CD4-positive, alpha-beta memory T cell (primary cell): ENCODE data around the gene CACNA1I. TPM values are rescaled to one million over a fixed set of nuclear protein-coding genes. Genes with fewer than 3 reads are reported as not detected.

Experiments
- CTCF ChIA-PET: fragments of 350-600 bp; sonication (Branson Sonifier 250); formaldehyde crosslinking; loops from one replicate; lab custom pipeline; 2021; ENCODE audit warnings: inconsistent platforms; ENCODE audit not compliant: partially characterized antibody; lab: Charles Lee
- POLR2A ChIA-PET: fragments of 350-600 bp; sonication (Branson Sonifier 250); formaldehyde crosslinking; loops from one replicate; lab custom pipeline; 2021; ENCODE audit not compliant: partially characterized antibody; lab: Charles Lee
- DNase-seq, 5 donors: peaks; one replicate each; pipeline versions ENCODE4 v3.0.0 to v3.0.0-alpha.2; 2020 to 2022; ENCODE audit warnings: mixed read lengths in 1 of 5
- H3K27ac ChIP-seq: one replicate; pipeline ENCODE4 v1.7.0; 2013; ENCODE audit warnings: low read depth, low read length
- H3K27me3 ChIP-seq: 2 replicates; pipeline ENCODE4 v1.7.0; 2013; ENCODE audit warnings: mild to moderate bottlenecking, low read length, moderate library complexity; ENCODE audit not compliant: insufficient read depth
- H3K36me3 ChIP-seq: 2 replicates; pipeline ENCODE4 v1.7.0; 2013; ENCODE audit warnings: mild to moderate bottlenecking, low read length, moderate library complexity; ENCODE audit not compliant: insufficient read depth
- H3K4me1 ChIP-seq: 2 replicates; pipeline ENCODE4 v1.7.0; 2013; ENCODE audit warnings: mild to moderate bottlenecking, low read length, moderate library complexity; ENCODE audit not compliant: insufficient read depth
- H3K4me3 ChIP-seq, 2 donors: one replicate each; pipeline ENCODE4 v1.7.0; 2013; ENCODE audit warnings: low read length in 2 of 2, mild to moderate bottlenecking in 1 of 2
- H3K9me3 ChIP-seq, 2 donors: one replicate each; pipeline ENCODE4 v1.7.0; 2013; ENCODE audit warnings: low read length in 2 of 2, control low read depth in 1 of 2; ENCODE audit not compliant: control insufficient read depth in 1 of 2
- H3K27ac Mint-ChIP-seq, 7 donors: one replicate each; pipeline ENCODE4 v1.8.0; 2020 to 2021; ENCODE audit warnings: mixed read lengths in 7 of 7, mild to moderate bottlenecking in 6 of 7, inconsistent platforms in 3 of 7, moderate library complexity in 3 of 7
- H3K27me3 Mint-ChIP-seq, 2 donors: one replicate each; pipeline ENCODE4 v1.8.0; 2020 to 2021; ENCODE audit warnings: mixed read lengths in 2 of 2
- H3K36me3 Mint-ChIP-seq, 2 donors: one replicate each; pipeline ENCODE4 v1.8.0; 2020 to 2021; ENCODE audit warnings: mixed read lengths in 2 of 2, inconsistent platforms in 1 of 2, mild to moderate bottlenecking in 1 of 2
- H3K4me1 Mint-ChIP-seq, 4 donors: one replicate each; pipeline ENCODE4 v1.8.0; 2020 to 2021; ENCODE audit warnings: mixed read lengths in 4 of 4, mild to moderate bottlenecking in 1 of 4
- H3K4me3 Mint-ChIP-seq, 8 donors: one replicate each; pipeline ENCODE4 v1.8.0; 2020 to 2021; ENCODE audit warnings: mixed read lengths in 8 of 8, mild to moderate bottlenecking in 7 of 8, moderate library complexity in 6 of 8, inconsistent platforms in 3 of 8
- H3K9me3 Mint-ChIP-seq, 8 donors: one replicate each; pipeline ENCODE4 v1.8.0; 2020 to 2021; ENCODE audit warnings: mixed read lengths in 8 of 8, mild to moderate bottlenecking in 5 of 8, inconsistent platforms in 3 of 8, moderate library complexity in 1 of 8
- intact Hi-C: fragments of 100-400 bp; cut with micrococcal nuclease; formaldehyde crosslinking; loops from one replicate; pipeline ENCODE4 v1.15.1; 2023
- polyA plus RNA-seq, 2 donors: library from polyadenylated mRNA; unstranded; fragments of 300-500 nt; fragmentation: Illumina TruSeq; gene quantifications; one replicate each; pipeline ENCODE4 v1.2.3, GENCODE V29; 2021
- total RNA-seq, 2 experiments: library from RNA; stranded (reverse); gene quantifications; one replicate each; pipeline ENCODE4 v1.2.3, GENCODE V29; 2021

The CACNA1I gene
- total and polyA plus RNA-seq, 4 experiments from 2014 or later: 0.30 to 58.0 (median 29.7) TPM

DNA sequence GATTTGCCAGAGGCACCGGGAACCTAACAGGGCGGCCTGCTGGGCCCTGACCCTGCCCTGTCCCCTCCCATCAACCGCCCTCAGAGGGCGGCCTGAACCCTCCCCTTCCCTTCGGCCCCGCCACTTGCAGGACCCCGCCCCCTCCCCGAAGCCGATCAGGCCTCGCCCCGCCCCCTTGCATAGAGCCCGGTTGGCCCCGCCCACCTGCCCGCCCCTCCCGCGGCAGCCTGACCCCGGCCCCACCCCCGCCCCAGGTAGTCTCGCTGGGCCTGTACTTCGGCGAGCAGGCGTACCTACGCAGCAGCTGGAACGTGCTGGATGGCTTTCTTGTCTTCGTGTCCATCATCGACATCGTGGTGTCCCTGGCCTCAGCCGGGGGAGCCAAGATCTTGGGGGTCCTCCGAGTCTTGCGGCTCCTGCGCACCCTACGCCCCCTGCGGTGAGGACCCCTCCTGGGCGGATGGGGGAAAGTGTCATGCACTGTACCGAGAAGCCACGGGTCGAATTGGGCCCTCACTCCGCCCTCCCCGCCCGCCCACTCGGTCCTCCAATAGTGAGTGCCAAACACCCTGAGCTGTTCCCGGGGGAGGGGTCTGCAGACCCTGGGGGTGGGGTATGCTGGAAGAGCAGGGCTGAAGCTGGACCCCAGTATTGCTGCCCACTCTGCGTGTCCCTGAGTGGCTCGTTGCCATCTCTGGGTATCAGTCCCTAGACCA lies 94.1 kb downstream of the CACNA1I start:
- Histone ChIP-seq H3K36me3 (peaks cover 5% of the 10 kb centered on the region), H3K27ac (no peak overlapping the region), H3K27me3 (no peaks in the 10 kb centered on the region), H3K9me3 (no peaks in the 10 kb centered on the region), H3K4me1 (peaks cover 41% of the 10 kb centered on the region), H3K4me3 (no peak overlapping the region)
- POLR2A ChIA-PET: interaction anchor here (1.1 kb wide), 1 partner anchor 244 kb away, joined by 3 read pairs; no protein-coding TSS in a partner anchor
- DNase-seq: no peak
- Mint-ChIP-seq H3K27me3 (no peaks in the 10 kb centered on the region), H3K36me3 (peaks cover 35 to 44% of the 10 kb centered on the region in 2 donors), H3K4me1 (peaks cover 14 to 42% (median 29%) of the 10 kb centered on the region in 4 donors), H3K27ac (peak overlapping the region in 2 of 7 donors; percentile 47 to 68), H3K4me3 (no peak overlapping the region), H3K9me3 (no peaks in the 10 kb centered on the region)
- CTCF ChIA-PET: no interaction called here
- intact Hi-C loops: no loop called here

DNA sequence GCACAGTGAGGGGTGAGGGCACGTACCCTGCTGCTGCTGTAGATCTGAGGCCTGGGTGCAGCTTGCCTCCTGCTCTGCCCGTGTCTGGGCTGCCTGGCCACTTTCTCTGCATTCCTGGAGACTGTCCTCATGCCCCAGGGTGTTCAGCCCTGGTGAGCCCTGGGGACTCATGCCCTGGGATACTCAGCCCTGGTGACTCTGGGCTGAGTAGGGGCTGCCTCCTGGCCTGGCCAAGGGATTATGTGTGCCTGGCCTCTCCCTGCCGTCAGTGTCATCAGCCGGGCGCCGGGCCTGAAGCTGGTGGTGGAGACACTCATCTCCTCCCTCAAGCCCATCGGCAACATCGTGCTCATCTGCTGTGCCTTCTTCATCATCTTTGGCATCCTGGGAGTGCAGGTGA lies 94.7 kb downstream of the CACNA1I start:
- ChIA-PET POLR2A (no interaction called here), CTCF (no interaction called here)
- H3K27me3 Mint-ChIP-seq: no peaks in the 10 kb centered on the region
- DNase-seq: no peak
- peaks cover 36% of the 10 kb centered on the region for H3K4me1 ChIP-seq
- intact Hi-C loops: no loop called here
- peak overlapping the region in 6 of 7 donors; percentile 23 to 88 (median 41) for H3K27ac Mint-ChIP-seq
- no peaks in the 10 kb centered on the region for H3K9me3 ChIP-seq
- H3K4me3 Mint-ChIP-seq: peak overlapping the region in 2 of 8 donors; percentile 61 to 63
- no peaks in the 10 kb centered on the region for H3K9me3 Mint-ChIP-seq
- no peaks in the 10 kb centered on the region for H3K27me3 ChIP-seq
- peaks cover 41 to 50% of the 10 kb centered on the region in 2 donors for H3K36me3 Mint-ChIP-seq
- no peak overlapping the region for H3K4me3 ChIP-seq
- peaks cover 5% of the 10 kb centered on the region for H3K36me3 ChIP-seq
- H3K27ac ChIP-seq: no peak overlapping the region
- H3K4me1 Mint-ChIP-seq: peaks cover 13 to 36% (median 25%) of the 10 kb centered on the region in 4 donors

DNA sequence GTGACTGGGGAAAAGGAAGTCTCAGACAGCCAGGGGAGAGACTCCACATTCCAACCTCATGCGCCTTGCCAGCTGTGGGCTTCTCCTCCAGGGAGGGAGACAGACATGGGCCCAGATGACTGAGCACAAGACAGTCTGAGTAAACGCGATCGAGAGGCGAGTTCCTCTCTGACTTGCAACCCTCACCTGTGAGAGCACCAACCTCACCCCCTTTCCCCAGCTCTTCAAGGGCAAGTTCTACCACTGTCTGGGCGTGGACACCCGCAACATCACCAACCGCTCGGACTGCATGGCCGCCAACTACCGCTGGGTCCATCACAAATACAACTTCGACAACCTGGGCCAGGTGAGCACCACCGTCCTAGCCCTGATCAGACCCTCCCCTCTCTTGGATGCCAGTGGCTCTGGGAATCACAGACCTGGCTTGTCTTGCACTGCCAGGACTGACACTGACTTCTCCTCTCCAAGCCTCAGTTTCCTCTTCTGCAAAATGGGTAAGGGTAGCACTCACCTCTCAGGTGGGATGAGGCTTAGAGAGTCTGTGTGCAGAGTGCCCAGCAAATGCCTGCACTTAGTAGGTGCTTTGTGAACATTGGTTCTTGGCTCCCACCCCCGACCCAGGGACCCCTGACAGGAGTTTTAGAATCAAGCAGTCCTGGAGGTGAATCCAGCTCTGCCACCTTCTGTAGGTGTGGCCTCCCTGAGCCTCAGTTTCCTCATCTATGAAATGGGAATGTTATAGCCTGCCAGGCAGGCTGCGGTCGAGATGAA lies 95.3 kb downstream of the CACNA1I start:
- peaks cover 12 to 30% (median 20%) of the 10 kb centered on the region in 4 donors for H3K4me1 Mint-ChIP-seq
- peaks cover 0 to 4% (median 3%) of the 10 kb centered on the region in 8 donors for H3K9me3 Mint-ChIP-seq
- Histone ChIP-seq H3K36me3 (peaks cover 6% of the 10 kb centered on the region), H3K27me3 (no peaks in the 10 kb centered on the region), H3K4me1 (peaks cover 30% of the 10 kb centered on the region), H3K4me3 (no peak overlapping the region), H3K27ac (no peak overlapping the region), H3K9me3 (peaks cover 0 to 1% of the 10 kb centered on the region in 2 donors)
- peaks cover 47 to 53% of the 10 kb centered on the region in 2 donors for H3K36me3 Mint-ChIP-seq
- H3K27me3 Mint-ChIP-seq: no peaks in the 10 kb centered on the region
- POLR2A ChIA-PET: no interaction called here
- peak overlapping the region in 2 of 8 donors; percentile 25 to 35 for H3K4me3 Mint-ChIP-seq
- DNase-seq: no peak
- CTCF ChIA-PET: no interaction called here
- H3K27ac Mint-ChIP-seq: peak overlapping the region; percentile 29 to 88 (median 57)
- intact Hi-C loops: no loop called here

DNA sequence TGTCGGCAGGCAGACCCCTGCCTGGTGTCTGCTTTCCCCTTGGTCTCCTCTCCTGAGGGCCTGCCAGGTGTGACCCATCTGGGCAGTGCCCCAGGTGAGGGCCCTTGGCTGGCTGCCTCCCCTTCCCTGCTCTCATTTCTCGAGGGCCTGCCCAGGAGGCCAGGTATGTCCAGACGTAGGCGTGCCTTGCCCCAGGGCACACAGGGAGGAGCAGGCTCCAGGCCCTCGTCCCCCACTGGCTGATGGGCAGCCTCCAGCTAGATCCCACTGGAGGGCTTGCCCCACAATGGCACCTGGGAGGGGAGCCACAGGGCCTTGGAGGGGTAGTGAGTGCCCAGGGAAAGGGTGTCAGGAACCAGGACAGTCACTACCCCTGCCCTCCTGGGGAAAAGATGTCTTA lies 95.9 kb downstream of the CACNA1I start:
- Mint-ChIP-seq H3K4me3 (no peak overlapping the region), H3K9me3 (peaks cover 0 to 11% (median 9%) of the 10 kb centered on the region in 8 donors)
- POLR2A ChIA-PET: no interaction called here

DNA sequence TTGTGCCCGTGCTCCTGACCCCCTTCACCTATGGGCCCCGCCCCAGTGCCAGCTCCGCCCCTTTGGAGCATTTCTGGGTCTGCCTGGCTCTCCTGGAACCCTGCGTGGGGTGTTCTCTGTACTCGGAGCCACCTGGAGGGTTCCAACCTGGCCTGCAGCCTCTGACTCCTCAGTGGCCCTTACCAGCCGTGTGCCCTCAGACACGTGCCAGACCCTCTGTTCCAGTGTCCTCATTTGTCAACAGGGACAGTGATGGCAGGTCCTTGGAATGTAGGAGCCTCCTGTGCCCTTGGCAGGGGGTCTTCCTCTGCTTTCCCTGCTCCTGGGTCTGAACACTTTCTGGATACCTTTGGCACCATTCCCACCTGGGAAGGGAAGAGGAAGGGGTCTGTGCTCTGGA lies 96.4 kb downstream of the CACNA1I start:
- H3K4me3 Mint-ChIP-seq: no peak overlapping the region
- H3K9me3 ChIP-seq: peaks cover 0 to 11% of the 10 kb centered on the region in 2 donors
- no peak overlapping the region for H3K27ac ChIP-seq
- CTCF ChIA-PET: no interaction called here
- H3K4me3 ChIP-seq: no peak overlapping the region
- POLR2A ChIA-PET: no interaction called here
- H3K36me3 ChIP-seq: peaks cover 17% of the 10 kb centered on the region
- H3K36me3 Mint-ChIP-seq: peaks cover 56 to 58% of the 10 kb centered on the region in 2 donors
- no peak for DNase-seq
- H3K27me3 Mint-ChIP-seq: no peaks in the 10 kb centered on the region
- peaks cover 20% of the 10 kb centered on the region for H3K4me1 ChIP-seq
- peak overlapping the region in 1 of 7 donors; percentile 56 for H3K27ac Mint-ChIP-seq
- intact Hi-C loops: no loop called here
- H3K4me1 Mint-ChIP-seq: peaks cover 7 to 22% (median 13%) of the 10 kb centered on the region in 4 donors
- no peaks in the 10 kb centered on the region for H3K27me3 ChIP-seq
- H3K9me3 Mint-ChIP-seq: peaks cover 0 to 15% (median 13%) of the 10 kb centered on the region in 8 donors

More for the DNA sequence above, 95.9 kb downstream of the CACNA1I start:
- Mint-ChIP-seq H3K27ac (no peak overlapping the region), H3K4me1 (peaks cover 7 to 24% (median 14%) of the 10 kb centered on the region in 4 donors), H3K27me3 (no peaks in the 10 kb centered on the region), H3K36me3 (peaks cover 52 to 54% of the 10 kb centered on the region in 2 donors)
- H3K36me3 ChIP-seq: peaks cover 13% of the 10 kb centered on the region
- no peak for DNase-seq
- intact Hi-C loops: no loop called here
- H3K4me3 ChIP-seq: no peak overlapping the region
- H3K9me3 ChIP-seq: peaks cover 0 to 8% of the 10 kb centered on the region in 2 donors
- CTCF ChIA-PET: no interaction called here
- no peak overlapping the region for H3K27ac ChIP-seq
- H3K4me1 ChIP-seq: peaks cover 24% of the 10 kb centered on the region
- no peaks in the 10 kb centered on the region for H3K27me3 ChIP-seq

DNA sequence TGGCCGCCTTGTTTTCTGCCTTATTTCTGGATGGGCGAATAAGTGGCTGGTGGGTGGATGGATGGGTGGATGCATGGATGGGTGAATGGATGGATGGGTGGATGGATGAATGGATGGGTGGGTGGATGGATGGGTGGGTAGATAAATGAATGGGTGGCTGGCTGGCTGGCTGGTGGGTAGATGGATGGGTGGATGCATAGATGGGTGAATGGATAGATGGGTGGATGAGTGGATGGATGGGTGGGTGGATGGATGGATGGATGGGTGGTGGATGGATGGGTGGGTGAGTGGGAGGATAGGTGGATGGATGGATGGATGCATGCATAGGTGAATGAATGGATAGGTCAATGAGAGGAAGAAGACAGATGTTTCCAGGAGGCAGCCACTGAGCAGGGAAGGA lies 98.9 kb downstream of the CACNA1I start:
- intact Hi-C loops: no loop called here
- Mint-ChIP-seq H3K36me3 (peaks cover 77 to 81% of the 10 kb centered on the region in 2 donors), H3K27ac (no peak overlapping the region), H3K4me3 (no peak overlapping the region), H3K4me1 (peaks cover 0 to 9% (median 2%) of the 10 kb centered on the region in 4 donors), H3K27me3 (no peaks in the 10 kb centered on the region), H3K9me3 (peaks cover 0 to 30% (median 17%) of the 10 kb centered on the region in 8 donors)
- no peaks in the 10 kb centered on the region for H3K4me1 ChIP-seq
- no peak overlapping the region for H3K4me3 ChIP-seq
- no peaks in the 10 kb centered on the region for H3K27me3 ChIP-seq
- ChIA-PET CTCF (no interaction called here), POLR2A (interaction anchor here (0.9 to 1.4 kb wide), 2 partner anchors 10 to 13 kb away, joined by 3 to 4 read pairs; no protein-coding TSS in a partner anchor)
- no peak overlapping the region for H3K27ac ChIP-seq
- peaks cover 0 to 16% of the 10 kb centered on the region in 2 donors for H3K9me3 ChIP-seq
- peaks cover 25% of the 10 kb centered on the region for H3K36me3 ChIP-seq
- no peak for DNase-seq

DNA sequence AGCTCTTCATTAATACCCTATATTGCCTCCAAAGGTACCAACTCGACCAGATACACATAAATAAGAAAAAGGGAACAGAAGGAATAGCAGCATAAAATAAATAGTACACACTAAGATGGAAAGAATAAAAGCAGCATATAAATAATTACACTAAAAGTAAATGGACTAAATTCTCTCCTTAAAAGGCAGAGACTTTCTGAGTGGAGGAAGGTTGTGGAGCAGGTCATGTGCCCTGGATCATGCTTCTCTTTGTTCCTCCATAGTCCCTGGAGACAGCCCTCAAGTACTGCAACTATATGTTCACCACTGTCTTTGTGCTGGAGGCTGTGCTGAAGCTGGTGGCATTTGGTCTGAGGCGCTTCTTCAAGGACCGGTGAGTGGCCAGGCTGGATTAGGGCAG lies 101.4 kb downstream of the CACNA1I start:
- Histone ChIP-seq H3K27ac (no peak overlapping the region), H3K36me3 (peaks cover 20% of the 10 kb centered on the region), H3K27me3 (no peaks in the 10 kb centered on the region), H3K4me3 (no peak overlapping the region), H3K4me1 (no peaks in the 10 kb centered on the region), H3K9me3 (peaks cover 0 to 16% of the 10 kb centered on the region in 2 donors)
- Mint-ChIP-seq H3K9me3 (peaks cover 0 to 30% (median 17%) of the 10 kb centered on the region in 8 donors), H3K4me3 (no peak overlapping the region), H3K4me1 (peaks cover 0 to 3% (median 0%) of the 10 kb centered on the region in 4 donors), H3K36me3 (peaks cover 84 to 86% of the 10 kb centered on the region in 2 donors), H3K27me3 (no peaks in the 10 kb centered on the region), H3K27ac (peak overlapping the region in 1 of 7 donors; percentile 6)
- CTCF ChIA-PET: no interaction called here
- POLR2A ChIA-PET: interaction anchor here (1.3 to 1.4 kb wide), 2 partner anchors 10 to 11 kb away, joined by 3 read pairs; no protein-coding TSS in a partner anchor
- peak in 1 of 5 donors; percentile 11 for DNase-seq
- intact Hi-C loops: no loop called here
